ENCODE measurements around the gene CNOT2. TPM values are rescaled to one million over a fixed set of nuclear protein-coding genes. Genes with fewer than 3 reads are reported as not detected.

The CNOT2 gene
- 172 TPM for total RNA-seq

GRCh38 chr12:70242695-70243509 lies at the start of gene CNOT2:
Gene CNOT2, plus strand, starts transcription at chr12:70243433. Its CDS starts 34,794 bp downstream, at chr12:70278227.
- DNase-seq (ENCODE audit: low spot score in 2 of 2): peak; percentile 66 to 76
- FAIRE-seq: no peak

GRCh38 chr12:70194076-70194475 lies 49.2 kb upstream of the CNOT2 start:
- FAIRE-seq: no peak
- DNase-seq (ENCODE audit: low spot score in 2 of 2): no peak

- FAIRE-seq: no peak
- DNase-seq (ENCODE audit: low spot score in 2 of 2): no peak
These were observed 46.4 kb upstream of the CNOT2 start for GRCh38 chr12:70196811-70197281.

GRCh38 chr12:70197345-70197744 lies 45.9 kb upstream of the CNOT2 start:
- no peak for FAIRE-seq
- DNase-seq (ENCODE audit: low spot score in 2 of 2): no peak

- DNase-seq (ENCODE audit: low spot score in 2 of 2) (no peak), FAIRE-seq (no peak)
These were observed 29.5 kb upstream of the CNOT2 start for GRCh38 chr12:70213707-70214106.

- no peak for DNase-seq (ENCODE audit: low spot score in 2 of 2)
- no peak for FAIRE-seq
These were observed 28.1 kb upstream of the CNOT2 start for GRCh38 chr12:70214972-70215617.

- FAIRE-seq (no peak), DNase-seq (ENCODE audit: low spot score in 2 of 2) (no peak)
These were observed 25.8 kb upstream of the CNOT2 start for GRCh38 chr12:70217416-70217815.

- FAIRE-seq (no peak), DNase-seq (ENCODE audit: low spot score in 2 of 2) (no peak)
These were observed 21.6 kb upstream of the CNOT2 start for GRCh38 chr12:70221626-70222025.

- peak; percentile 19 for FAIRE-seq
- no peak for DNase-seq (ENCODE audit: low spot score in 2 of 2)
These were observed 15.3 kb upstream of the CNOT2 start for GRCh38 chr12:70227911-70228310.

- FAIRE-seq (no peak), DNase-seq (ENCODE audit: low spot score in 2 of 2) (no peak)
These were observed 12.2 kb upstream of the CNOT2 start for GRCh38 chr12:70230934-70231606.

- no peak for DNase-seq (ENCODE audit: low spot score in 2 of 2)
- no peak for FAIRE-seq
These were observed 6.2 kb upstream of the CNOT2 start for GRCh38 chr12:70236990-70237389.

GRCh38 chr12:70240673-70241072 lies 2.6 kb upstream of the CNOT2 start:
- FAIRE-seq: no peak
- no peak for DNase-seq (ENCODE audit: low spot score in 2 of 2)

- FAIRE-seq (no peak), DNase-seq (ENCODE audit: low spot score in 2 of 2) (no peak)
These were observed 1.4 kb upstream of the CNOT2 start for GRCh38 chr12:70241845-70242244.

- peak; percentile 70 to 79 for DNase-seq (ENCODE audit: low spot score in 2 of 2)
- no peak for FAIRE-seq
These were observed 508 bp downstream of the CNOT2 start for GRCh38 chr12:70243510-70244371.

- FAIRE-seq (no peak), DNase-seq (ENCODE audit: low spot score in 2 of 2) (no peak)
These were observed 1.2 kb downstream of the CNOT2 start for GRCh38 chr12:70244409-70244808.

- no peak for FAIRE-seq
These were observed 2.2 kb downstream of the CNOT2 start for GRCh38 chr12:70245458-70245857.

GRCh38 chr12:70246580-70246979 lies 3.3 kb downstream of the CNOT2 start:
- no peak for FAIRE-seq
- DNase-seq (ENCODE audit: low spot score in 2 of 2): no peak

More at GRCh38 chr12:70245458-70245857, 2.2 kb downstream of the CNOT2 start:
- no peak for DNase-seq (ENCODE audit: low spot score in 2 of 2)

GRCh38 chr12:70247653-70248199 lies 4.5 kb downstream of the CNOT2 start:
- FAIRE-seq (no peak), DNase-seq (ENCODE audit: low spot score in 2 of 2) (no peak)

GRCh38 chr12:70248876-70249275 lies 5.6 kb downstream of the CNOT2 start:
- DNase-seq (ENCODE audit: low spot score in 2 of 2): no peak
- no peak for FAIRE-seq

GRCh38 chr12:70249903-70250302 lies 6.7 kb downstream of the CNOT2 start:
- DNase-seq (ENCODE audit: low spot score in 2 of 2) (no peak), FAIRE-seq (no peak)

All from frontal cortex (tissue), 4 donors.